HCT116 (cell line): ENCODE results near the gene CCDC74B. TPM values are rescaled to one million over a fixed set of nuclear protein-coding genes. Genes with fewer than 3 reads are reported as not detected.
"Not testable (repeated sequence)": the region's sequence is repeated elsewhere in the genome, so short reads cannot be mapped to it uniquely, and the experiment has no call there.

Experiments
- ATAC-seq: fragments of 200-7000 bp; cut with Tn5 transposase; 2 replicates; pipeline ENCODE4 v1.9.1; 2020; ENCODE audit warnings: mild to moderate bottlenecking, moderate library complexity
- BruUV-seq: library from RNA; stranded (reverse); fragments of 400-500 nt; replicated peaks from 2 replicates; lab custom pipeline; 2021; lab: Mats Ljungman, UMichigan
- CTCF ChIA-PET: fragments of 300-600 bp; sonication (Branson Sonifier 250); formaldehyde crosslinking; loops from one replicate; lab custom pipeline; 2021; ENCODE audit warnings: antibody characterized with exemption; lab: Charles Lee
- POLR2A ChIA-PET: fragments of 300-600, 350-600 bp; sonication (Branson Sonifier 250); formaldehyde crosslinking; loops from one replicate; lab custom pipeline; 2021; ENCODE audit warnings: antibody characterized with exemption; lab: Charles Lee
- RAD21 ChIA-PET, 2 experiments: fragments of 300-600 bp; sonication (Branson Sonifier 250); formaldehyde crosslinking; loops; one replicate each; lab custom pipeline; 2023; ENCODE audit warnings: low total read pairs in 2 of 2; ENCODE audit not compliant: uncharacterized antibody in 2 of 2, unreplicated experiment in 2 of 2, low non-redundant PET in 1 of 2; lab: Charles Lee
- DNase-seq: peaks from one replicate; pipeline ENCODE4 v3.0.0-alpha.2; 2010; ENCODE audit warnings: low read depth, low spot score
- H2AFZ ChIP-seq: fragments of 200-600 bp; shearing (Covaris generic), sonication (generic); 2 replicates; pipeline ENCODE4 v1.6.1; 2017; ENCODE audit warnings: low read depth, mixed run types, mixed read lengths, antibody characterized with exemption, low read length; ENCODE audit not compliant: poor library complexity, severe bottlenecking
- H3K27ac ChIP-seq: 2 replicates; pipeline ENCODE4 v1.5.1; 2012; ENCODE audit warnings: low read depth, low read length
- H3K27me3 ChIP-seq: fragments of 200-600 bp; sonication (generic); 2 replicates; pipeline ENCODE4 v1.6.1; 2016; ENCODE audit warnings: mixed run types, low read length, mixed read lengths; ENCODE audit not compliant: insufficient read depth
- H3K36me3 ChIP-seq, 2 experiments: fragments of 200-500 bp in 1 of 2; fragments of 200-600 bp in 1 of 2; sonication (Bioruptor generic) in 1 of 2; sonication (generic) in 1 of 2; 2 replicates each; pipeline versions ENCODE4 v1.5.1 to v1.6.1; 2014 to 2016; ENCODE audit warnings: low read length in 2 of 2, inconsistent platforms in 1 of 2, mixed read lengths in 1 of 2, mixed run types in 1 of 2; ENCODE audit not compliant: insufficient read depth in 2 of 2, control insufficient read depth in 1 of 2
- H3K4me1 ChIP-seq, 2 experiments: fragments of 200-600 bp in 1 of 2; sonication (generic) in 1 of 2; 2 replicates each; pipeline versions ENCODE4 v1.5.1 to v1.6.1; 2012 to 2017; ENCODE audit warnings: low read length in 2 of 2, inconsistent platforms in 1 of 2, mild to moderate bottlenecking in 1 of 2, mixed read lengths in 1 of 2, mixed run types in 1 of 2, moderate library complexity in 1 of 2; ENCODE audit not compliant: insufficient read depth in 2 of 2, control insufficient read depth in 1 of 2
- H3K4me2 ChIP-seq: fragments of 200-600 bp; sonication (generic); 2 replicates; pipeline ENCODE4 v1.6.1; 2017; ENCODE audit warnings: mixed run types, low read length, mixed read lengths
- H3K4me3 ChIP-seq, 2 experiments: fragments of 200-600 bp in 1 of 2; sonication (generic) in 1 of 2; replicated peaks in 1 of 2; 2 replicates each; pipeline ENCODE4 v1.5.1; 2011 to 2016; ENCODE audit warnings: low read length in 2 of 2, control low read depth in 1 of 2, low read depth in 1 of 2, mild to moderate bottlenecking in 1 of 2, mixed read lengths in 1 of 2, mixed run types in 1 of 2
- H3K79me2 ChIP-seq: fragments of 200-600 bp; sonication (generic); 2 replicates; pipeline ENCODE4 v1.6.1; 2017; ENCODE audit warnings: mild to moderate bottlenecking, mixed run types, low read length, moderate library complexity, mixed read lengths; ENCODE audit not compliant: insufficient read depth
- H3K9ac ChIP-seq: fragments of 200-600 bp; sonication (generic); 2 replicates; pipeline ENCODE4 v1.6.1; 2016; ENCODE audit warnings: low read length, mixed read lengths
- H3K9me2 ChIP-seq: fragments of 200-600 bp; sonication (generic), shearing (Covaris generic); 2 replicates; pipeline ENCODE4 v1.6.1; 2017; ENCODE audit warnings: mixed run types, mild to moderate bottlenecking, moderate library complexity; ENCODE audit not compliant: insufficient read depth
- H3K9me3 ChIP-seq, 2 experiments: fragments of 200-500 bp in 1 of 2; fragments of 200-600 bp in 1 of 2; sonication (Bioruptor generic) in 1 of 2; sonication (generic) in 1 of 2; 2 replicates each; pipeline ENCODE4 v1.6.1; 2014 to 2017; ENCODE audit warnings: low read length in 2 of 2, mixed read lengths in 2 of 2, inconsistent platforms in 1 of 2, low read depth in 1 of 2, mild to moderate bottlenecking in 1 of 2, mixed run types in 1 of 2, moderate library complexity in 1 of 2; ENCODE audit not compliant: control insufficient read depth in 1 of 2, insufficient read depth in 1 of 2
- H4K20me1 ChIP-seq: fragments of 200-600 bp; sonication (generic), shearing (Covaris generic); 2 replicates; pipeline ENCODE4 v1.6.1; 2017; ENCODE audit warnings: mixed run types, mild to moderate bottlenecking, moderate library complexity; ENCODE audit not compliant: insufficient read depth
- intact Hi-C: fragments of 100-400 bp; cut with micrococcal nuclease; formaldehyde crosslinking; loops from 2 replicates; pipeline ENCODE4 v1.10.0; 2022
- total RNA-seq: library from RNA; stranded (reverse); gene quantifications from one replicate; pipeline ENCODE4 v1.2.1, GENCODE V29; 2021; ENCODE audit not compliant: unreplicated experiment

Gene CCDC74B
- total RNA-seq, 1 experiment from 2014 or later = 3.2 TPM

- BruUV-seq, H3K9me3 ChIP-seq, H3K4me2 ChIP-seq, H3K9me2 ChIP-seq, H2AFZ ChIP-seq, H4K20me1 ChIP-seq, H3K4me1 ChIP-seq, H3K4me3 ChIP-seq, H3K79me2 ChIP-seq, H3K9ac ChIP-seq, H3K27me3 ChIP-seq, POLR2A ChIA-PET, RAD21 ChIA-PET, intact Hi-C loops, ATAC-seq, DNase-seq, CTCF ChIA-PET, H3K27ac ChIP-seq, H3K36me3 ChIP-seq: not testable (repeated sequence)
Measured at GRCh38 chr2:130143266-130144039, 1.5 kb downstream of the CCDC74B start.

GRCh38 chr2:130142396-130143265 is 2.3 kb downstream of the CCDC74B start:
- CTCF ChIA-PET, H3K4me1 ChIP-seq, H3K79me2 ChIP-seq, H3K27me3 ChIP-seq, H3K4me3 ChIP-seq, H3K27ac ChIP-seq, H3K9me3 ChIP-seq, H3K36me3 ChIP-seq, intact Hi-C loops, H3K9ac ChIP-seq, H3K9me2 ChIP-seq, DNase-seq, RAD21 ChIA-PET, H3K4me2 ChIP-seq, H2AFZ ChIP-seq, H4K20me1 ChIP-seq, POLR2A ChIA-PET, BruUV-seq, ATAC-seq: not testable (repeated sequence)

DNA sequence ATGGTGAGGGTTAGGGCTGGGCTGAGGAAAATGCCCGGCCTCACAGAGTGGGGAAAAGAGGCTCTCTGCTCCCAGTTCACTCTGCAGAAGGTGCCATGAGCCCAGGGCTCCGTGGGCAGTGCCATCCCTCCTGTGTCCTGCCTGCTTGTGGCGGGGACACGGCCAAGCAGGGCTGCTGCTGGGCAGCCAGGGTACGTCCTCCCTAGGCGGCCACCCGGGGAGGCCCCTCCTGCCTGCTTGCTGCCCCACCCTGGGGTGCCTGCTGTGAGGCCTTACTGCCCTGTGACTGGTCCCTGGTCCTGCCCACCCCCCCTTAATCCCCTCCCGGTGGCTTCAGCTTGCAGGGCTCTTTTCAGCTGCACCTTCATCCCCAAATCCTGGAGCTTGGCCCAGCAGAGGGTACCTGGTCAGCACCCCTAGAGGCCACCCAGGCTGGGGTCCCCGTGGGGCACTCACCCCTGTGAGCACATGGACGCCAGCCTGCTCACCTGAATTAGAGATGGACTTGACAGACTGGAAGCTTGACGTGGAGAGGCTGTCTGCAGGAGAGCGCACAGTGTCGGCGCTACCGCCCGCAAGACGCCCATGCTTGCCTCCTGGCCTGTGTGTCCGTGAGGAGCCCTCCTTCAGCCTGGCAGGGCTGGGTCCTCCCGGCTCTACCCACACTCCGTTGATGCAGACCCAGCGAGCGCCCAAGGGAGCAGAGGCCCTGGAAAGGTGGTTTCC is 3.1 kb downstream of the CCDC74B start:
- intact Hi-C loops, H3K27ac ChIP-seq, RAD21 ChIA-PET, H3K27me3 ChIP-seq, ATAC-seq, H3K36me3 ChIP-seq, H3K9me3 ChIP-seq, DNase-seq, BruUV-seq, CTCF ChIA-PET, H3K9ac ChIP-seq, H3K79me2 ChIP-seq, H3K4me1 ChIP-seq, H4K20me1 ChIP-seq, POLR2A ChIA-PET, H3K9me2 ChIP-seq, H3K4me3 ChIP-seq, H2AFZ ChIP-seq, H3K4me2 ChIP-seq: not testable (repeated sequence)

GRCh38 chr2:130141002-130141401 is 3.9 kb downstream of the CCDC74B start:
- CTCF ChIA-PET, H3K9ac ChIP-seq, H3K9me2 ChIP-seq, BruUV-seq, H3K4me1 ChIP-seq, H3K27me3 ChIP-seq, H3K79me2 ChIP-seq, ATAC-seq, RAD21 ChIA-PET, H3K4me2 ChIP-seq, POLR2A ChIA-PET, DNase-seq, H3K36me3 ChIP-seq, H3K9me3 ChIP-seq, intact Hi-C loops, H3K4me3 ChIP-seq, H3K27ac ChIP-seq, H2AFZ ChIP-seq, H4K20me1 ChIP-seq: not testable (repeated sequence)
